H9 (cell line): ENCODE data around the gene IL25. TPM values are rescaled to one million over a fixed set of nuclear protein-coding genes. Genes with fewer than 3 reads are reported as not detected.

Source experiments
- DNase-seq: peaks from one replicate; pipeline ENCODE4 v3.0.0-alpha.2; 2017
- H2AFZ ChIP-seq: one replicate; pipeline ENCODE4 v1.6.1; 2013; ENCODE audit warnings: mild to moderate bottlenecking, low read length, control low read depth, moderate library complexity
- H2AK5ac ChIP-seq: 2 replicates; pipeline ENCODE4 v1.6.1; 2013; ENCODE audit warnings: low read length, control low read depth, mixed read lengths; ENCODE audit not compliant: insufficient read length
- H2BK120ac ChIP-seq: one replicate; pipeline ENCODE4 v1.6.1; 2013; ENCODE audit warnings: low read depth, mild to moderate bottlenecking, low read length, control low read depth, inconsistent platforms; ENCODE audit not compliant: poor library complexity, severe bottlenecking
- H2BK12ac ChIP-seq: 2 replicates; pipeline ENCODE4 v1.6.1; 2013; ENCODE audit warnings: low read length, control low read depth, mixed read lengths, low read depth; ENCODE audit not compliant: insufficient read length
- H2BK15ac ChIP-seq: 2 replicates; pipeline ENCODE4 v1.6.1; 2013; ENCODE audit warnings: low read depth, low read length, control low read depth
- H2BK20ac ChIP-seq: one replicate; pipeline ENCODE4 v1.6.1; 2013; ENCODE audit warnings: low read depth, mild to moderate bottlenecking, low read length, control low read depth, inconsistent platforms; ENCODE audit not compliant: poor library complexity, severe bottlenecking
- H2BK5ac ChIP-seq: 2 replicates; pipeline ENCODE4 v1.6.1; 2013; ENCODE audit warnings: low read length, control low read depth, mixed read lengths; ENCODE audit not compliant: insufficient read length
- H3K14ac ChIP-seq: 2 replicates; pipeline ENCODE4 v1.6.1; 2013; ENCODE audit warnings: low read length, control low read depth; ENCODE audit not compliant: insufficient read depth
- H3K18ac ChIP-seq: 2 replicates; pipeline ENCODE4 v1.6.1; 2013; ENCODE audit warnings: low read depth, mild to moderate bottlenecking, mixed read lengths, low read length, control low read depth; ENCODE audit not compliant: insufficient read length
- H3K23ac ChIP-seq: 2 replicates; pipeline ENCODE4 v1.6.1; 2013; ENCODE audit warnings: low read length, control low read depth, mixed read lengths, low read depth; ENCODE audit not compliant: insufficient read length
- H3K23me2 ChIP-seq: 2 replicates; pipeline ENCODE4 v1.6.1; 2013; ENCODE audit warnings: low read depth, mild to moderate bottlenecking, mixed read lengths, low read length, control low read depth; ENCODE audit not compliant: insufficient read length, poor library complexity, severe bottlenecking
- H3K27ac ChIP-seq: 2 replicates; pipeline ENCODE4 v1.5.1; 2013; ENCODE audit warnings: low read length, control low read depth, mixed read lengths, low read depth; ENCODE audit not compliant: insufficient read length
- H3K27me3 ChIP-seq: 2 replicates; pipeline ENCODE4 v1.6.1; 2013; ENCODE audit warnings: low read length, control low read depth, inconsistent platforms; ENCODE audit not compliant: insufficient read depth
- H3K4ac ChIP-seq: 2 replicates; pipeline ENCODE4 v1.6.1; 2013; ENCODE audit warnings: low read depth, mild to moderate bottlenecking, control low read depth, inconsistent platforms, low read length, moderate library complexity
- H3K4me1 ChIP-seq: 2 replicates; pipeline ENCODE4 v1.6.1; 2013; ENCODE audit warnings: low read length, control low read depth, inconsistent platforms; ENCODE audit not compliant: insufficient read depth
- H3K4me2 ChIP-seq: 2 replicates; pipeline ENCODE4 v1.6.1; 2013; ENCODE audit warnings: low read length, control low read depth, mixed read lengths; ENCODE audit not compliant: insufficient read length, insufficient read depth
- H3K56ac ChIP-seq: 2 replicates; pipeline ENCODE4 v1.6.1; 2013; ENCODE audit warnings: low read depth, mild to moderate bottlenecking, mixed read lengths, low read length, control low read depth; ENCODE audit not compliant: insufficient read length
- H3K79me1 ChIP-seq: 2 replicates; pipeline ENCODE4 v1.6.1; 2013; ENCODE audit warnings: low read depth, mild to moderate bottlenecking, moderate library complexity, low read length, control low read depth, inconsistent platforms; ENCODE audit not compliant: insufficient read depth, poor library complexity, severe bottlenecking
- H3K79me2 ChIP-seq: 2 replicates; pipeline ENCODE4 v1.6.1; 2013; ENCODE audit warnings: low read length, control low read depth, inconsistent platforms; ENCODE audit not compliant: insufficient read depth
- H3K9ac ChIP-seq: 2 replicates; pipeline ENCODE4 v1.6.1; 2013; ENCODE audit warnings: low read length, control low read depth, mixed read lengths; ENCODE audit not compliant: insufficient read length; ENCODE audit errors: extremely low read depth
- H3K9me3 ChIP-seq: one replicate; pipeline ENCODE4 v1.6.1; 2013; ENCODE audit warnings: low read depth, low read length, inconsistent platforms; ENCODE audit not compliant: control insufficient read depth
- H3T11ph ChIP-seq: one replicate; pipeline ENCODE4 v1.6.1; 2013; ENCODE audit warnings: mild to moderate bottlenecking, low read length, control low read depth, inconsistent platforms
- H4K20me1 ChIP-seq: one replicate; pipeline ENCODE4 v1.6.1; 2013; ENCODE audit not compliant: control insufficient read depth, insufficient read length, insufficient read depth
- H4K5ac ChIP-seq: 2 replicates; pipeline ENCODE4 v1.6.1; 2013; ENCODE audit warnings: low read depth, mild to moderate bottlenecking, mixed read lengths, low read length, control low read depth; ENCODE audit not compliant: insufficient read length
- H4K8ac ChIP-seq: replicated peaks from 2 replicates; pipeline ENCODE4 v1.6.1; 2013; ENCODE audit warnings: low read length, control low read depth, mixed read lengths, low read depth; ENCODE audit not compliant: insufficient read length
- H4K91ac ChIP-seq: 2 replicates; pipeline ENCODE4 v1.6.1; 2013; ENCODE audit warnings: low read depth, mild to moderate bottlenecking, moderate library complexity, mixed read lengths, low read length, control low read depth; ENCODE audit not compliant: insufficient read length
- H3K27ac Mint-ChIP-seq, 3 experiments: 2 replicates in 2 of 3; 3 replicates in 1 of 3; pipeline ENCODE4 v1.8.0; 2020 to 2021; ENCODE audit warnings: mixed read lengths in 3 of 3, mild to moderate bottlenecking in 1 of 3, moderate library complexity in 1 of 3
- H3K27me3 Mint-ChIP-seq: 2 replicates; pipeline ENCODE4 v1.8.0; 2021; ENCODE audit warnings: low read depth, mild to moderate bottlenecking, moderate library complexity, mixed read lengths
- H3K36me3 Mint-ChIP-seq, 3 experiments: 2 replicates in 2 of 3; 3 replicates in 1 of 3; pipeline ENCODE4 v1.8.0; 2020 to 2021; ENCODE audit warnings: low read depth in 3 of 3, mixed read lengths in 3 of 3; ENCODE audit not compliant: insufficient read depth in 1 of 3
- H3K4me1 Mint-ChIP-seq, 2 experiments: 2 replicates each; pipeline ENCODE4 v1.8.0; 2020; ENCODE audit warnings: mixed read lengths in 2 of 2
- H3K4me3 Mint-ChIP-seq, 2 experiments: 2 replicates in 1 of 2; 3 replicates in 1 of 2; pipeline ENCODE4 v1.8.0; 2020 to 2021; ENCODE audit warnings: mild to moderate bottlenecking in 2 of 2, mixed read lengths in 2 of 2, moderate library complexity in 1 of 2
- H3K9me3 Mint-ChIP-seq, 2 experiments: 2 replicates in 1 of 2; 3 replicates in 1 of 2; pipeline ENCODE4 v1.8.0; 2020; ENCODE audit warnings: mild to moderate bottlenecking in 2 of 2, mixed read lengths in 2 of 2, moderate library complexity in 1 of 2
- WGBS: extraction: QIAGEN DNeasy Blood & Tissue Kit; methylation state at CpG from one replicate; pipeline ENCODE4 v1.1.7; 2013; ENCODE audit warnings: missing lambda C conversion rate, low lambda C conversion rate, mixed read lengths; ENCODE audit not compliant: insufficient read length; ENCODE audit errors: extremely low coverage; 5-methylcytosine and 5-hydroxymethylcytosine counted together
- total RNA-seq: library from RNA; stranded (reverse); gene quantifications from 2 replicates; pipeline ENCODE4 v1.2.1, GENCODE V29; 2021
- TF ChIP-seq, protein P1 (sequence below): fragments of 200-600 bp; sonication (generic); conservative IDR thresholded peaks from 3 replicates; pipeline ENCODE4 v1.8.0; 2021; ENCODE audit warnings: antibody characterized with exemption, mild to moderate bottlenecking

Gene IL25
- total RNA-seq, 1 experiment from 2014 or later, result not detected

GRCh38 chr14:23366426-23366921 is 6.1 kb upstream of the IL25 start:
- no CpG with 5 or more reads among the region's 34 CpGs for WGBS
- H3K4me1 ChIP-seq, result peaks cover 4% of the 10 kb centered on the region; the same call in 1 of the 2 replicates
- peak; percentile 92 for DNase-seq
- H3K18ac ChIP-seq, result no peak overlapping the region
- H2AK5ac ChIP-seq, result no peak overlapping the region
- peaks cover 23% of the 10 kb centered on the region for H3K23me2 ChIP-seq
- Mint-ChIP-seq H3K4me3 (peak overlapping the region; percentile 69 to 83), H3K4me1 (peaks cover 27 to 33% of the 10 kb centered on the region in 2 experiments), H3K36me3 (peaks cover 7 to 18% (median 10%) of the 10 kb centered on the region in 3 experiments; a peak in 6 of 7 replicates), H3K9me3 (peaks cover 0 to 2% of the 10 kb centered on the region in 2 experiments; a peak in 1 of 5 replicates), H3K27ac (peak overlapping the region; percentile 70 to 96 (median 94)), H3K27me3 (peaks cover 44% of the 10 kb centered on the region)
- H3K4ac ChIP-seq, result no peak overlapping the region
- H4K5ac ChIP-seq, result no peak overlapping the region
- H2BK5ac ChIP-seq, result no peak overlapping the region
- H2BK15ac ChIP-seq, result no peak overlapping the region
- no peak overlapping the region for H3T11ph ChIP-seq
- no peak overlapping the region for H4K91ac ChIP-seq
- no peak overlapping the region for H4K8ac ChIP-seq
- H3K56ac ChIP-seq, result no peak overlapping the region
- peak overlapping the region; percentile 9; the same call in 1 of the 2 replicates for H3K14ac ChIP-seq
- H2BK12ac ChIP-seq, result no peak overlapping the region
- H3K4me2 ChIP-seq, result peak overlapping the region; percentile 56
- no peaks in the 10 kb centered on the region for H3K79me1 ChIP-seq
- H3K9ac ChIP-seq, result no peak overlapping the region
- H3K27ac ChIP-seq, result no peak overlapping the region
- no peaks in the 10 kb centered on the region for H4K20me1 ChIP-seq
- TF ChIP-seq, protein P1, sequence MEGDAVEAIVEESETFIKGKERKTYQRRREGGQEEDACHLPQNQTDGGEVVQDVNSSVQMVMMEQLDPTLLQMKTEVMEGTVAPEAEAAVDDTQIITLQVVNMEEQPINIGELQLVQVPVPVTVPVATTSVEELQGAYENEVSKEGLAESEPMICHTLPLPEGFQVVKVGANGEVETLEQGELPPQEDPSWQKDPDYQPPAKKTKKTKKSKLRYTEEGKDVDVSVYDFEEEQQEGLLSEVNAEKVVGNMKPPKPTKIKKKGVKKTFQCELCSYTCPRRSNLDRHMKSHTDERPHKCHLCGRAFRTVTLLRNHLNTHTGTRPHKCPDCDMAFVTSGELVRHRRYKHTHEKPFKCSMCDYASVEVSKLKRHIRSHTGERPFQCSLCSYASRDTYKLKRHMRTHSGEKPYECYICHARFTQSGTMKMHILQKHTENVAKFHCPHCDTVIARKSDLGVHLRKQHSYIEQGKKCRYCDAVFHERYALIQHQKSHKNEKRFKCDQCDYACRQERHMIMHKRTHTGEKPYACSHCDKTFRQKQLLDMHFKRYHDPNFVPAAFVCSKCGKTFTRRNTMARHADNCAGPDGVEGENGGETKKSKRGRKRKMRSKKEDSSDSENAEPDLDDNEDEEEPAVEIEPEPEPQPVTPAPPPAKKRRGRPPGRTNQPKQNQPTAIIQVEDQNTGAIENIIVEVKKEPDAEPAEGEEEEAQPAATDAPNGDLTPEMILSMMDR, result no peak
- H2AFZ ChIP-seq, result no peak overlapping the region
- H2BK120ac ChIP-seq, result no peak overlapping the region
- no peak overlapping the region for H2BK20ac ChIP-seq
- H3K9me3 ChIP-seq, result no peaks in the 10 kb centered on the region
- H3K23ac ChIP-seq, result no peak overlapping the region
- H3K79me2 ChIP-seq, result no peaks in the 10 kb centered on the region
- no peaks in the 10 kb centered on the region; the same call in 1 of the 2 replicates for H3K27me3 ChIP-seq
